ENCODE measurements around the gene DNAJC10. TPM values are rescaled to one million over a fixed set of nuclear protein-coding genes. Genes with fewer than 3 reads are reported as not detected.

Gene DNAJC10
- total and polyA plus RNA-seq, 10 of the 15 experiments (the other 5 are each of a cell fraction or from before 2014, with no cell fraction given): 9.1 to 67.9 (median 38.2) TPM

GRCh38 chr2:182715892-182716649 lies at the start of gene DNAJC10 (continued):
- no peak for TF ChIP-seq ZNF274 (IDR thresholded peaks at IDR 0.05; ENCODE audit: insufficient read depth, insufficient read length)
- peak; percentile 83 for TF ChIP-seq DPF2 (IDR thresholded peaks at IDR 0.05)
- no peak for TF ChIP-seq CEBPZ (IDR thresholded peaks at IDR 0.05; ENCODE audit: low read depth, low read length)
- no peak for TF ChIP-seq EED (IDR thresholded peaks at IDR 0.05; ENCODE audit: low read depth)
- TF ChIP-seq MYB (IDR thresholded peaks at IDR 0.05; ENCODE audit: borderline replicate concordance, low read depth, low read length): no peak
- TF ChIP-seq RBBP5 (conservative IDR thresholded peaks at IDR 0.05): no peak
- TF ChIP-seq NR2C1 (IDR thresholded peaks at IDR 0.05): no peak
- peak; percentile 22; the same call in 2 of the 3 replicates for TF ChIP-seq POU2F2 (IDR thresholded peaks at IDR 0.05; ENCODE audit: borderline replicate concordance, low read depth, low read length)
- TF ChIP-seq MEF2B (IDR thresholded peaks at IDR 0.05; ENCODE audit: partially characterized antibody, poor library complexity, severe bottlenecking): peak; percentile 64
- peak; percentile 72 for TF ChIP-seq RELB (IDR thresholded peaks at IDR 0.05; ENCODE audit: low read depth)
- TF ChIP-seq ZBTB4 (CRISPR knock-in tag; IDR thresholded peaks at IDR 0.05): no peak
- TF ChIP-seq LARP7 (IDR thresholded peaks at IDR 0.05): peak; percentile 59; the same call in 1 of the 2 replicates
- no peak for TF ChIP-seq FOS (IDR thresholded peaks at IDR 0.05; ENCODE audit: borderline replicate concordance, extremely low read depth, insufficient read length)
- no peak for TF ChIP-seq ZNF622 (IDR thresholded peaks at IDR 0.05)
- peak; percentile 85; the same call in 1 of the 2 replicates for TF ChIP-seq PML (IDR thresholded peaks at IDR 0.05; ENCODE audit: low read length)
- no peak for TF ChIP-seq CREM (IDR thresholded peaks at IDR 0.05; ENCODE audit: low read depth)
- TF ChIP-seq NFYB (IDR thresholded peaks at IDR 0.05; ENCODE audit: insufficient read depth, low read depth, low read length): no peak
- no peak for TF ChIP-seq NFIC (IDR thresholded peaks at IDR 0.05; ENCODE audit: low read depth, low read length)

All from GM12878 (cell line).